ENCODE measurements around the gene EFCAB6.

The EFCAB6 gene

DNA sequence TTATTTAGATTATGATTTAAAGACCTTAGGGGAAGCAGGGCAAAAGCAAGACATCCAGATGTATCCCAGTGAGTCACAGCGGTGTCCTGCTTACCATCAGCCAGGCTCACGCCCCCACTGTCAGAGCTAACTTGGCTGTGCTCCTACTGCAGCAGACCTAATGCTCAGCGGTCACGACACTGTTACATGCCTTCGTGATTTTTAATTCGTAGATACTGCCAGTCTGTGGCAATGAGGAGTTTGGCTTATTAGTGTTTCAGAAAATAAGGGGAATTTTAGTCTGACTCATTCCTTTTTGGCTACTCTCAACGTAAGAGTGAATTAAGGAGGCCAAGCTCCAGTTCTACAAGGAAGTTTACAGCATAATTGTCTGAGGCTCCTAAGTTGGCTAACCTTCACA is 22.7 kb downstream of the EFCAB6 start:
- no peak overlapping the region for H3K4me3 ChIP-seq (ENCODE audit: low read length)
- TF ChIP-seq, protein P1, sequence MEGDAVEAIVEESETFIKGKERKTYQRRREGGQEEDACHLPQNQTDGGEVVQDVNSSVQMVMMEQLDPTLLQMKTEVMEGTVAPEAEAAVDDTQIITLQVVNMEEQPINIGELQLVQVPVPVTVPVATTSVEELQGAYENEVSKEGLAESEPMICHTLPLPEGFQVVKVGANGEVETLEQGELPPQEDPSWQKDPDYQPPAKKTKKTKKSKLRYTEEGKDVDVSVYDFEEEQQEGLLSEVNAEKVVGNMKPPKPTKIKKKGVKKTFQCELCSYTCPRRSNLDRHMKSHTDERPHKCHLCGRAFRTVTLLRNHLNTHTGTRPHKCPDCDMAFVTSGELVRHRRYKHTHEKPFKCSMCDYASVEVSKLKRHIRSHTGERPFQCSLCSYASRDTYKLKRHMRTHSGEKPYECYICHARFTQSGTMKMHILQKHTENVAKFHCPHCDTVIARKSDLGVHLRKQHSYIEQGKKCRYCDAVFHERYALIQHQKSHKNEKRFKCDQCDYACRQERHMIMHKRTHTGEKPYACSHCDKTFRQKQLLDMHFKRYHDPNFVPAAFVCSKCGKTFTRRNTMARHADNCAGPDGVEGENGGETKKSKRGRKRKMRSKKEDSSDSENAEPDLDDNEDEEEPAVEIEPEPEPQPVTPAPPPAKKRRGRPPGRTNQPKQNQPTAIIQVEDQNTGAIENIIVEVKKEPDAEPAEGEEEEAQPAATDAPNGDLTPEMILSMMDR (conservative IDR thresholded peaks at IDR 0.05; ENCODE audit: low read depth, low read length) = no peak
- peak; percentile 34 for DNase-seq (ENCODE audit: low read depth)

DNA sequence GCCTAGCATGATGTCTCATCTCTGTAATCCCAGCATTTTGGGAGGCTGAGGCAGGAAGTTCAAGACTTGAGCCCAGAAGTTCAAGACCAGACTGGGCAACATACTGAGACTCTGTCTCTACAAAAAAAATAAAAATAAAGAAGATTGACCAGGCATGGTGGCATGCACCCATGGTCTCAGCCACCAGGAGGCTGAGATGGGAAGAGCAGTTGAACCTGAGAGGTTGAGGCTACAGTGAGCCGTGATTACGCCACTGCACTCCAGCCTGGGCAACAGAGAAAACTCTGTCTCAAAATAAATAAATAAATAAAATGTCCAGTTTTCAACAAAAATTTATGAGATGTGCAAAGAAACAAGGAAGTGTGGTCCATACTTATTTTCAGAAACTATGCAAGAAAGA is 28.3 kb downstream of the EFCAB6 start:
- no peak overlapping the region for H3K4me3 ChIP-seq (ENCODE audit: low read length)
- DNase-seq (ENCODE audit: low read depth) = no peak
- TF ChIP-seq, protein P1 (conservative IDR thresholded peaks at IDR 0.05; ENCODE audit: low read depth, low read length) = no peak

DNA sequence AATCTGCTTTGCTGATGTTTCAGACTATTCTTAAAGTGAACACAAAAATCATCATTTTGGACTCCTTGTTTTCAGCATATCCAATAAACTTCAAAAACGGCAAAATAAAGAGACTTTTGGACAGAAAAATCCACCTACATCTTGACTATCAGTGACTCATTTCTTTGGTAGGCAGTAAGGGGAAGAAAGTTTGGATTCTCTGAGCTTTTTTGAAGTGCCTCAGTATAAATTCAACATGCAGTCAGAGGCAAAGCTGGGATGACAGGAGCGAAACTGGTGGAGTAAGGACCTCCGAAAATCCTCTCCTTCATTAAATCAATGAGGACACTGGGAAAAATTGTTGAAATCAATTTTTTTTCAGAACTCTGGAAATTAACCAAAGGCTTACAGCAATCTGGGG is 29.7 kb downstream of the EFCAB6 start:
- TF ChIP-seq, protein P1 (conservative IDR thresholded peaks at IDR 0.05; ENCODE audit: low read depth, low read length) = no peak

DNA sequence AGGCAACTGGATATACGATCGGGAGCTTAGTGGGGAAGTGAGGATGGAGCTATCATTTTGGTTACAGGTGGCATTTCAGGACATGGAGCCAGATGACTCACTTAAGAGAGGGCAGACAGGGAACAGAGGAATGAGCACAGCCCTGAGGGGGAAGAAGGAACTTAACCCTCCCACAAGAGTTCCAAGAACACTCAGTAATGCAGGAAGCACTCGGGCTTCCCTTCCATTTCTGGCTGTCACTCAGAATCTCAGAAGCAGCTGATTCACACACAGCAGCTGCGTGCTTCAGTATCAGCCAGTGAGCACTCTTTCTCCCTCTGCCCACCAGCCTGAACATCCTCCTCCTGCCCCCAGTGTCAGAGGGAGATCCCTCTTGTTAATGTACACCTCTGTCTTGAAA is 34.8 kb downstream of the EFCAB6 start:
- TF ChIP-seq, protein P1 (conservative IDR thresholded peaks at IDR 0.05; ENCODE audit: low read depth, low read length) = no peak
- H3K4me3 ChIP-seq (ENCODE audit: low read length) = no peak overlapping the region
- no peak for DNase-seq (ENCODE audit: low read depth)

More for the DNA sequence above, 29.7 kb downstream of the EFCAB6 start:
- no peak for DNase-seq (ENCODE audit: low read depth)
- H3K4me3 ChIP-seq (ENCODE audit: low read length) = no peak overlapping the region

DNA sequence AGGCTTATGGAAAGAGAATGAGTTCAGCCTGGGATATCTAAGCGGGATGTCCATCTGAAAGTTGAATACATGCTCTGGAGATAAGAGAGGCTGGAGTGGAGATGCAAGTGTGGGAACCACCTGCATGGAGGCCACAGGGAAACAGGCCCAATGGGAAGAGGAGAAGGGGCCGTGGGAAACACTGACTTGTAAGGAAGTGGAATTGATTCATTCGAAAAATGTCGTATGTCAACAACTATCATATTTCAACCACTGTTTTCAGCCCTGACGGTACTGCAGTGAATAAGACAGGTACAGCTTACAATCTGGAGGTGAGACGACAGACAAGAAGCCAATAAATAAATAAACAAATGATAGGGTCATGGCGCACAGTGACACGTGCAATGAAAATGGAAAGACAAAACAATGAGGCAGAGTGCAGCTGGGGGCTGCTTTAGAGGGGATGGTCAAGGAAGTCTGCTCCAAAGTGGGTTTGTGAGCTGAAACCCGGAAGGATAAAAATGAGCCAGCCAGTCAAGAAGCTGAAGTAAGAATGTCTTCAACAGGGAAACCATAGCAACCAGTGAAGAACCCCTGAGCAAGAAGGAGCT is 35.9 kb downstream of the EFCAB6 start:
- DNase-seq (ENCODE audit: low read depth) = no peak
- TF ChIP-seq, protein P1 (conservative IDR thresholded peaks at IDR 0.05; ENCODE audit: low read depth, low read length) = no peak
- H3K4me3 ChIP-seq (ENCODE audit: low read length) = no peak overlapping the region

DNA sequence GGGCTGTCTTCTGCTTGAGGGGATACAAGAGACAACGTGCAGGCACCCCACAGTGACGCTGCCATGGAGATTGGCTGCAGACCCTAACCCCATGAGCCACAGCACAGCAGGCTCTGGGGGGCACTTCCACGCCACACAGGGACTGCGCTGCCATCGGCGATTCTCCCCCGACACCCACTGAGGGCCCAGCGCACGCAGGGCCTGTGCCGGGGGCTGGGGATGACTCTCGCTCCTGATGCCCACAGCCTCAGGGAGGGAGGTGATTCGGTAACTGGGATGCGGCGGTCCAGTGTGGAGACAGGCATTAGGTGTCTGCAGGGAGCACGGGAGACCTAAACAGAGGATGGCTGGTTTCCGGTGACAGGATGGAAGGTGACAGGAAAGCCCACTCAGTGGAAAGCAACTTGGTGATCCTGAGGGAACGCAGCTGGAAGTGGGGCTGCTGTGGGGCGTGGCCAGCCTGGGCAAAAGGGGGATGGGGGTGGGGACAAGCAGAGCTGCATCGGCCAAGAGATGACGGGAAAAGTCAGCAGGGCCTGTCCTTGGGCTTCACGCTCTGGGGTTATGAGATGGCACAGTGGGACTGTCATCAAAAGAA is 37.7 kb downstream of the EFCAB6 start:
- no peak overlapping the region for H3K4me3 ChIP-seq (ENCODE audit: low read length)
- TF ChIP-seq, protein P1 (conservative IDR thresholded peaks at IDR 0.05; ENCODE audit: low read depth, low read length) = no peak
- no peak for DNase-seq (ENCODE audit: low read depth)

DNA sequence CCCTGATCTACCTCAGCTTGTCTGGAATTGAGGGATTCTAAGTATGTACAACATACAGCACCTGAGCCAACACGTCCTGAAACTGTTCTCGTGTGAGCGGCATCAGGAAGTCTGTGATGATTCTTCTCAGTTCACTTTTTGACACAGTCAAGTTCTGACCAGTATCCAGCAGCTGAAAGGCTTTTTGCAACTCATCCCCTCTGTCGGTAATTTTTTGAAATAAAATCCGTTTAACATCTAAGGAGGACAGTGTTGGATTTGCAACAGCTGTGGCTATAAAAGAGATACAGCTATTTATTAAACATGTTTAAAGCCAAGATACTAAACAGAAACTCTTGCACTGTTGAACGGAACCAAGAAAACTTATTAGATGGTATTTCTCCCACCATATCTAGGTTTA is 39.3 kb downstream of the EFCAB6 start:
- no peak overlapping the region for H3K4me3 ChIP-seq (ENCODE audit: low read length)
- TF ChIP-seq, protein P1 (conservative IDR thresholded peaks at IDR 0.05; ENCODE audit: low read depth, low read length) = no peak
- no peak for DNase-seq (ENCODE audit: low read depth)

All from retinal pigment epithelial cell (primary cell).